Activated CD8-positive, alpha-beta memory T cell treated with anti-CD3 and anti-CD28 coated beads for 48 hours (primary cell): Measurements from ENCODE around the gene HOMER2.

Source experiments
- DNase-seq, 3 experiments: peaks; one replicate each; pipeline ENCODE4 v3.0.0-alpha.2; 2020; ENCODE audit warnings: low read depth in 2 of 3, low spot score in 2 of 3

Gene HOMER2

DNA sequence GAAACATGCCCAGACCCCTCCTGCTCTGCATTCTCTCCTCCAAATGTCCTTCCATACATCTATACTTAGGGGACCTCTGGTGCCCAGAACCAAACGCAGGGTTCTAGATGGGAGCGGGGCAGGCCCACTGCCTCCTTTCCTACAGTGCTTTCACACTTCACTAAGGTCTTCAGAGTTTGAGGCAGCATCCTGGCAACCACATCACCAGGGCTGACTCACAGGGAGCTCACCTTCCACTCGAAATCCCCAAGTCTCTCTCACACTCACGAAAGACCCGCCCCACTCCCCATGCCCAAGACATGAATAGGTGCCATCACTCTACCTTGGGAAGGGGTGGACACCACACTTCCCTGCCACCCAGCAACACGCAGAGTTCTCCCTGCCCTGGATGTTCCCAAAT, 18.9 kb downstream of the HOMER2 start:
- no peak for DNase-seq

DNA sequence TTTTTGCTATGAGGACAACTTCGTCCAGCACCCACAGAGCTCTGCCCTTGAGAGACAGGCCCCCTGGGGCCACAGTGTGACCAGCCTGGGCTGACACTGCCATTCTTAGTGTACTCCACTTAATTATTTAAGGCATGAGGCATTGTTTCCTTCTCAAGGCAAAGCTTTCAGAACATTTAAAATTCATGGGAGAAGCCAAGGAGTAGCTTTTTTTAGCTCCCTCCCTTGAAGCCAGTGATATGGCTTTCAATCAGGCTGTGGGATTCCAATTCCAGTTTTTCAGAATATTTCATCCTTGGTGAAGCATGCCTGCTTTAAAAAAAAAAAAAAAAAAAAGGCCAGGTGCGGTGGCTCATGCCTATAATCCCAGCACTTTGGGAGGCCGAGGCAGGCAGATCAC, 21.3 kb downstream of the HOMER2 start:
- DNase-seq = no peak

DNA sequence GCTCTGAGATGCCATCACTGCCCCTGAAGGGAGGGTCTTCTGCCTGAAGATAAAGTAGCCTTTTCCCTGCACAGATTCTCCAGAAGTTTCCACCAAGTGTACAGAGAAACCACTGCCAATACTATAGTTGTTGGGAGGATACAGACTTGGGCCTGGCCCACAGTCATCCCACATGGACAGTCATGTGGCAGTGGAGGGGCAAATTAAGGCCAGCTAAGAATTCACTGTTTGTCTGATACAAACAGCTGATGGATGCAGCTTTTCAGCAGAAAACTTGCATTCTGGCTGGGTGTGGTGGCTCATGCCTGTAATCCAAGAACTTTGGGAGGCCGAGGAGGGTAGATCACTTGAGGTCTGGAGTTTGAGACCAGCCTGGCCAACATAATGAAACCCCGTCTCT, 22.1 kb downstream of the HOMER2 start:
- no peak for DNase-seq

DNA sequence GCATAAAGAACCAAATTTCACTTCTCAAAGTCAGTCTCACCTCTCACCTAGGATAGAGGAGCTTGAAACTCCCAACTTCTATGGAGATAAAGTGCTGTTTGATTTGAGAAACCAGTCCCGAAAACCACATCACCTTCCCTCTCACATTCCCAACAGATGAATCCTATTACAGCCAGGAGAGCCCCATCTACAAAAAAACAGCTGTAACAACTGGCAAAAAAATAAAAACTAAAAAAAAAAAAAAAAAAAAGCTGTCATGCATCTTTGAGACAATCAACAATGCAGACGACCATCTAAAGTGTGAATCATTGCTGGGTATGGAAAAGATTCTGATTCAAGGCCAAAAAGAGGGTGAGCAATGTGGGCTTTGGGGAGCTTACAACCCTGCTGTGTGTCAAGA, 23.8 kb downstream of the HOMER2 start:
- DNase-seq = no peak

DNA sequence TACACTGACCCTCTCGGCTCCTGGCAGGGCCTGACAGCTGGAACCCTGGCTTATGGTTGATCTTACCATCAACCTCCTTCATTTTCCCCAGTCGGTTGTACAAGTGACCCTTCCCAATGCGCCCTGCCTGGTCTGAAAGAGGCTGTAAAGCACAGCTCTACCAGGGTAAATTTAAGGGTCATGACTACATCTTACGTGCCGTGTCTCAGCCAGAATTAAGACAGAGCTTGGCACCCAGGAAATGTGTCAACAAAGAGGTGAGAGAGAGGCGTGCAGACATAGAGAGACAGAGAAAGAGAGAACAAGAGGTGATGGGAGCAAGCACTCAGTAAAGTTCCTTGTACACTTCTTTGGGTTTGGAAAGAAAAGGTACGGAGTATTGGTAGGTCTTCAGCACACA, 28.8 kb downstream of the HOMER2 start:
- DNase-seq = no peak

DNA sequence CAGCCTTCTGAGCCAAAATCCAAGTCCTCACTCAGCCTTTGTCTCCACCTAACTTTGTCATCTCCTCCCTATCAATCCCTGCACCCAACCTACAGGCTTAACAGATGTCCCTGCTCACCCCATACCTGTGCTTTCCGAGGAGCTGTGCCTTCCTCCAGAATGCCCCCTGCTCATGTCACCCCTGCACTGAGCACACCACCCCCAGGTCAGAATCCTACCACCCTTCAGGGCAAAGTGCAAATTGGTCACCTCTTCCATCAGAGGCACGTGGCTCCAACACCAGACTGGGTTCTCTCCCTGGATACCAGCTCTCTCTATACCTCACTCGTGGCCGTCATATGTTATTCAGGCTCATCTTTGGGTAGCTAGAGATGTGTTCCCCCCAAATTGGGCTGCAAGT, 29.8 kb downstream of the HOMER2 start:
- DNase-seq = no peak

DNA sequence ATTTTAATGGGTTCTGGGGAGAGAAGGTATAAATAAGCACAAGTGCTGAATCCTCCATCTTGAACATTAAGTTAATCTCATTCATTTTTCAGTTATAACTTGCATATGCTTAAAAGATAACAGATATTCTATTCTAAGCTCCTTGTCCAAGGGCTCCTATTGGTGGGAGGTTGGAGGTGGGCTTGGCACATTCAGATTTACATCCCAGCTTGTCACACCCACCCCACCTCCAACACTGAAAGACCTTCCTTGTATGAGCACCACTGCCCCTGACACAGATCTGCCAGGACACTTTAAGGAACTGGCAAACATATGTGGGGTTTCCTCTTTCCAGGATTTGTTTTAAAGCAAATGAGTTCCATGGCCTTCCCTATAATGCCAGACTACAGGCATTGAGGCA, 30.6 kb downstream of the HOMER2 start:
- DNase-seq = no peak

DNA sequence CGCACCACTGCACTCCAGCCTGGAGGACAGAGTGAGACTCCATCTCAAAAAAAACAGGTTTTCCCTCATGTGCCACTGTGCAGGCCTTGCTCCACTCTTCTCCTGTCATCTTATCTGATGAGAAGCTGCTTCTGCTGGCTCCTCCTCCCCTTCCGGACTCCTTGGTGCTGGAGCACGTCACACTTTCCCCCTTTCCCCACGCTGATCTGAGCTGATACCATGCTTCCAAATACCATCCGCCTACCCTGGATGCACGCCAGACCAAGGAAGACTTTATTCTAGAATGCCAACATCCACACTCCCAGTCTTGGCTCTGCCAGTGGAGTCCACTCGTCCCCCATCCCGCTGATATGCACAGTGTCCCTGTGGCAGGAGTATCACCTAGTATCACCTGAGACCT, 31.3 kb downstream of the HOMER2 start:
- DNase-seq = no peak

DNA sequence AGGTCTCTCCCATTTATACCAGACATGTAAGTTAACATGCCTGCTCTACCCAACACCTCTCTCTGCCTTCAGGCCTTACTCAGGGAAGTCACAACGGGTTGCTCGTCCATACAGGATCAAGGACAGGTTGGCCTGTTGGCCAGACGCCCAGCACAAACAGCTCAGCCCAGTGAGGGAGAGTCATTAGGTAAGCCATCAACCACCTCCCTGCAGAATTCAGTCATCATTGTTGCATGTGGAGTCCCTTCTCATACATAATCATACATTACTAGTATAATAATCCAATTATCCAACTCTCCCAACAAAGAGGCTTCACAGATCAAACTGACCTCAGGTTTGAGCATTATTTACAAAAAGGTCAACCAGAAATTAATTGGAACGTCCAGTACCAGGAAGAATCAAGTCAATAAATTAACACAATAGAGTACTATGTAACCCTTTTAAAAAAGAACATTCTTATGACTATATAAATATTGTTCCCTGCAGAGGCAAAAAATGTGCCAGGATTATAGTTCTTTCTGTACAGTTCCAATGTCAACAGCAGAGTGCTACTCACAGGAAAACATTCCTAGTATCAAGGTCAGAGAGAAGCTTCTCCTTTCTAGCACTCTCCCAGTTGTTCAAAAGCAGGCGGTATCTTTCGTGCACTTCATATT, 33.2 kb downstream of the HOMER2 start:
- DNase-seq = no peak

DNA sequence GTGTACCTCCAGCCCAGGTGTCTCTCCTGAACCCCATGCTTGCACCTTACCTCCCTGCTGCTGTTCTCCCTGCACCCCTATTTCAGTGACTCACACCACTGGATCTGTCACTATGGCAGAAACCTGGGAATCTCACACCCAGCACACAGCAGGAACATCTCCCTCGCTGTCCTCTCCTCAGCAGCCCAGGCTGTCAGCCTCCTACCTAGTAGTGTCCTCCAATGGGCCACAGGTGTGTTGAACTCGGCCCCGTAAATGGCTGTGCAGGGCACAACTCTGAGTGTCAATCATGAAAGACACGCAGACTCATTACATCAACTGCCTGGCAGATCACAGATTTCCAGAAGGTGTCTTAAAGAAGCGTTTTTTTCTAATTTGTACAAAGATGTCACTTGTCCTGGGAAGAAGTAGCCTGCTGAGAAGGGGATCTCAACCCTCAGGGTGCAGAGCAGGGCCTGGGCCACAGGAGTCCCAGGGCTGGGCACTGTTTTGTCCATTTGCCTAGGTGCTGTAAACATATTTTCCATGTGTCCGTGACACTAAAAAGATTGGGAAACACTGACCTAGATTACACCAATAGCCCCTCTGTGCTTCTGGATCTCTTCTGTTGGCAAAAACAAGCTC, 33.8 kb downstream of the HOMER2 start:
- DNase-seq = no peak

DNA sequence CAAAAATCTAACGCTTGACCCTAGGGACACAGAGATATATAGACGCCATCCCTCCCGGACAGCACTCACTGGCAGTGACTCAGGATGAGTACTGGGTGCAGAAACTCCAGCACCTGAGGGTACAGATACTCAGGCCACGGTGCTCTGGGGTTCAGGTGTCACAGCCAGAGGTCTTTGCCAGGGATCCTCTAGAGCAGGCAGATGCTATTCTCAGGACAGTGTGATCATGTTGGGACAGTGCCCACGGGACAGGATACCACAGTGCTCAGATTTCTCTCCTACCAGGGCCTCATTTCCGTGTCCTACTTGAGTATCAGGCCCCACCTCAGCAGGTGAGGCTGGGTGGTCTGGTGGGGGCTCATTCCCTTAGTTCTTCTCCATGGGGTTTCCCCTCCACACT, 34.4 kb downstream of the HOMER2 start:
- DNase-seq = no peak

DNA sequence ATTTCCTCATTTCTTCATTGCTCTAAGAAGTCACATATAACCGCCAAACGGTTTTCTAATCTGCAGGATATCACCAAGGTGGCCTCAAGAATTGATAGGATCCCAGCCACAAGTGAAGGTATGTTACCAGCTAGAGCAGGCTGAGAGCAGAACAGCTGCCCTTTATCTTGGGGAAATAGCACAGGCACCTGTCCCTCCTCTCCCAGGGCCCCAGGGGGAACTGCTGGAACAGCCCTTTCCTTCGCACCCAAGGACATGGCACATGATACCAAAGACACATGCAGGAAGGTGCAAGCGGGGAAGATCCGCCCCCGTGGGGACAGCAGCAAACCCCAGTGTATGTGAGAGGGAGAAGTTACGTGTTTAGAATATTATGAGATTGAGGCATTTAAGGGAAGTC, 35.3 kb downstream of the HOMER2 start:
- DNase-seq = no peak

DNA sequence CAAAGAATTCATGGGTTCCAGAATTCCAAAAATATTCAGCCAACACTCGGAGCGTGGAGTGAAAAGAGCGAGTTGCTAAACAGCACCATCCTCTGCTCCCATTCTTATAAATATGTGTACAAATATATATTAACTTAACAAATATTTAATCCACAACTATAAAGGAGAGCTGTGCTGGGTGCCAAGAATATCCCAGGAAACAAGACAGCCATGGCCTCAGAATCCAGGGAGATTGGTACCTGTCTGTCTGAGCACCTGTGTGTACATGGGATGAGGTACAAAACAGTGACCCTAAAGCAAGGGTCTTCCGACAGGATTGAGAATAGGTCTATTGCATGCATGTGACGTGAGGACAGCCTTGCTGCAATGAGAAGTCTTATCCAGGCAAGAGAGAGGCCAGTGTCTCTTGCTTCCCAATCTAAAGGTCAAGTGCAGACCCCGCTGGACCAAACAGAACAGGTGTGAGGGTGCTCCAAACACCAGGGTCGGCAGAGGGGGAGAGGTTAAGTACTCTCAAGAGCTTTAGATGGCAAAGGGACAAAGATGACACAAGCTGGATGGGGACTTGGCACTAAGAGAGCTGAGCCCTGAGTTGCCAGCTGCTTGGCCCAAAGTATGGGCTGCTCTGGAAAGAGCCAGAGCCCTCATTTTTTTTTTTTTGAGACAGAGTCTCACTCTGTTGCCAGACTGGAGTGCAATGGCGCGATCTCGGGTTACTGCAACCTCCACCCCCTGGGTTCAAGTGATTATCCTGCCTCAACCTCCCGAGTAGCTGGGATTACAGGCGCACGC, 36.2 kb downstream of the HOMER2 start:
- no peak for DNase-seq

DNA sequence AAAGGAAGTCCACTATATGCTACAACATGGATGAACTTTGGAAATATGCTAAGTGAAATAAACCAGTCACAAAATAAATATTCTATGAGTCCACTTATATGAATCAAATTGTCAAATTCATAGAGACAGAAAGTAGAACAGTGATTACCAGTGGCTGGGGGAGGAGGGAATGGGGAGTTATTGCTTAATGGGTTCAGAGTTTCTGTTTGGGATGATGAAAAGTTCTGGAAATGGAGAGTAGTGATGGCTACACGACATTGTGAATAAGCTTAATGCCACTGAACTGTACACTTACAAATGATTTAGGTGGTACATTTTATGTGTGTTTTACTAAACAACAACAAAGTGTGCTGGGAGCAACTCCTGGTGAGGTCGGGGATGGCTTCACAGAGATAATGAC, 38.1 kb downstream of the HOMER2 start:
- DNase-seq = no peak

DNA sequence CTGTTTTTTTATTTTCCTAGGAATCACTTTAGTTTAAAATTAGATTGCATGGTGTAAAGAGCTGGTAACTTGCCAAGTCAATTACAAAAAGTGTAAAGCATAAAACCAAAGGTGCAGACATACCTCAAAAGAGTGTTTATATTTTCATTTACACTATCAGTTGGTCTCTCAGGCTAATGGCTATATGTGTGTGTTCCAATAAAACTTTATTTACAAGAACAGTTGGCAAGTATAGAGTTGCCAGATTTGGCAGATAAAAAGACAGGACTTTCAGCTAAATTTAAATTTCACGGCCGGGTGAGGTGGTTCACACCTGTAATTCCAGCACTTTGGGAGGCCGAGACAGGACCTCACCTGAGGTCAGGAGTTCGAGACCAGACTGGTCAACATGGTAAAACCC, 41.1 kb downstream of the HOMER2 start:
- no peak for DNase-seq

DNA sequence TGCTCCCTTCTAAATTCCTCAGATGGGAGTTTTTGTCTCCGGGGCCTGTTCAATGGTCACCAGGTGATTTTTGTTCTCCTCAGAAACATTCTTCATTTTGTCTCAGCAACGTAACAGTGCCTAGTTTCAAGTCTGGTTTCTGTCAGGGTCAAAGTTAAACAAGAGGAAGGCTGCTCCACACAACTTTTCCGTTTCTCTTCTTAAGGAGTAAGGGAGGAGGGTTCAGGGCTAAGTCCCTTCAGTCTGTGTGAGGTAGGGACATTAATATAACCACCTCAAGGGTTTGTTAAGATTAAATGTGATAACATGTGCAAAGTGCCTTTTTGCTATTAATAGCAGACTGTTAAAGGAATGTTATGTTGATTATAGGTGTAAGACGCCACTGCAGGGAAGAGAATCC, 41.8 kb downstream of the HOMER2 start:
- no peak for DNase-seq

DNA sequence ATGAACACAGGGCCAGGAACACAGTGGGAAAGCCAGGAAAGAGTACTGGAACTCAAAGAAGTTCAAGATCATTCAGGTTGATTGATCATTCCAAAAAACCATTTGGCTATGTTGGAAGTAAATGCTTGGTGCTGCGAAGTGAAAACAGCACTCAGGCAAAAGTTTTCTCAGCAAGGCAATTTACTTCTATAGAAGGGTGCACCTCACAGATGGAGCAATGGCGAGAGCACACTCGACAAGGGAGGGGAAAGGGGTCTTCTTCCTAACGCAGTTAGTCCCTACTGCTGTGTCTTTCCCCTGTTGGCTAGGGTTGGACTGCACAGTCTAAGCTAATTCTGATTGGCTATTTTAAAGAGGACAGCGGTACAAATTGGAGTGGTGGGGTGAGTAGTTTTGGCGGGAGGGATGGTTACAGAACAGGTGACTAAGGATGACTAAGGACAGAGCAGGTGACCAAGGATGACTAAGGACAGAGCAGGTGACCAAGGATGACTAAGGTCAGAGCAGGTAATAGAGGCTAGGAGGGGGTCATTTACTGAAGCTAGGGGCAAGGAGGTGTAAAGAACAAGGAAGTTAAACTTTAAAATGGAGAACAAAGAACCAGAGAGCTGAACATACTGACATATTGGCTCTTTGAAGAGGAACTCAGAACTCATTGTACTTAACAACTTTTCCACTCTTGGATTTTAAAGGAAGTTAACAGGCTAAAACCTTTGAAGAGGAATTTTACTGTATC, 43.3 kb downstream of the HOMER2 start:
- DNase-seq = no peak

DNA sequence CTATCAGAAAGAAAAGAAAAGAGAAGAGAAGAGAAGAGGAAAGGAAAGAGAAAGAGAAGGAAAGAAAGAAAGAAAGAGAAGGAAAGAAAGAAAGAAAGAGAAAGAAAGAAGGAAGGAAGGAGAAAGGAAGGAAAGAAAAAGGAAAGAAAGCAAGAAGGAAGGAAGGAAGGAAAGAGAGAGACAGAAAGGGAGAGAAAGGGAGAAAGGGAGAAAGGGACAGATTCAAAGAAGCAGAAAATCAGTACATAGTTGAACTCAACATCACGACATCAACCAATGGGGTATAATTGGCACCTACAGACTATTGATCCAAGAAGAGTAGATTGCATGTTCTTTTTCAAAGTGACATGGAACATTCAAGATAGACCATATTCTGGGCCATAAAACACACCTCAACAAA, 45.2 kb downstream of the HOMER2 start:
- DNase-seq = no peak

DNA sequence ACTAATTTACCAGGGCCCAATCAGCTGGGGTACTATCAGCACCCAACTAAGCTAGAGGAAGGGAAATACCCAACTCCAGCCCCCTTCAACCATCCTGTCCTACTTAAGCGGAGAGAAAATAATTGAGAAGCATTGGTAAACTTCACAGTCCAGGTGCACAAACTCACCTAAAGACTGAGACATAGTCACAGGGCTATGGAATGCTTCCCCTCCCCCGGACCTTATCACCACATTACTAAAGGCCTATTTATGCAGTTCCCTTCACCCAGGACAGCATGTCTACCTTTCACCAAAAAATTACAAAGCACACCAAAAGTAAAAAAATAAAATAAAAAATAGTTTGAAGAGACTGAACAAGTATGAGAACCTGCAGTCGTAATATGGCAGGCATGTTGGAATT, 47.9 kb downstream of the HOMER2 start:
- no peak for DNase-seq

DNA sequence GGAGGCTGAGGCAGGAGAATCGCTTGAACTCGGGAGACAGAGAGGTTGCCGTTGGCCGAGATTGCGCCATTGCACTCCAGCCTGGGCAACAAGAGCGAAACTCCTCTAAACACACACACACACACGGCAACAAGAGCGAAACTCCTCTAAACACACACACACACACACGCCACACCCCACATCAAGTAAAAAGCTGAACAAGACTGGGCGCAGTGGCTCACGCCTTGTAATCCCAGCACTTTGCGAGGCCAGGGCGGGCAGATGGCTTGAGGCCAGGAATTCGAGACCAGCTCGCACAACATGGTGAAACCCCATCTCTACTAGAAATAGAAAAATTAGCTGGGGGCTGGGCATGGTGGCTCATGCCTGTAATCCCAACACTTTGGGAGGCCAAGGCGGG, 49.0 kb downstream of the HOMER2 start:
- no peak for DNase-seq

DNA sequence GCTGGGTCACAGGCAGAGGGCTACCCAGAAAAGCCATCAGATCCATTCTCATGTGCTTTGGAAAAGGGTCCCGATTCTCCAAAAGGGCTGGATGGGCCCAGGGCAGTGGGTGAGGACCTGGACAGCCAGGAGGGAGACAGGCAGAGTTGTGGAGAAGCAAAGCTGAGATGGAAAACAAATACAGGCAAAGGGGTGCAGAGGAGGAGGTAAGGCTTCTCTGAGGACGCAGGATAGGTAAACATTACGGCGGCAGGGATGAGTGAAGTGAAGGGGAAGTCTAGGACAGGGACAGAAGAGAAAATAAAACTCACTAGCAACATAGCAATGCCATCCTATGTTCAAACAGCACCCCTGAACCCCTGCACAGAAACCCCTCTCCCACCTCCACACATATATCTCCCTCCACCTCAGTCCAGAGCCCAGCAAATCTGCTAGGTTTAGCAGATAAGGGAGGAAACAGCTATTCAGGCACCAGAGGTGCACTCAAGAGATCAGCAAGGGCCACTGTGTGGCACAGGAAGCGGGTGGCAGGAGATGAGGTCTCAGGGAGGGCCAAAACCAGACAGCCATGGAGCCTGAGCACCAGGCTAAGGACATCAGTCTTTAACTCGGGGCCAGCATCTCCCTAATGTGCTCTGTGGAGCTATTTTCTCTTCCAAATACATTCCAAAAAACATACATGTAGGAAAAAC, 51.3 kb downstream of the HOMER2 start:
- no peak for DNase-seq
